ENCODE data around the gene HOMER1. TPM values are rescaled to one million over a fixed set of nuclear protein-coding genes. Genes with fewer than 3 reads are reported as not detected.

HOMER1 gene
- total and polyA plus RNA-seq, 9 of the 15 experiments (the other 6 are each of a cell fraction or from before 2014, with no cell fraction given), result 6.3 to 39.9 (median 9.9) TPM

DNA sequence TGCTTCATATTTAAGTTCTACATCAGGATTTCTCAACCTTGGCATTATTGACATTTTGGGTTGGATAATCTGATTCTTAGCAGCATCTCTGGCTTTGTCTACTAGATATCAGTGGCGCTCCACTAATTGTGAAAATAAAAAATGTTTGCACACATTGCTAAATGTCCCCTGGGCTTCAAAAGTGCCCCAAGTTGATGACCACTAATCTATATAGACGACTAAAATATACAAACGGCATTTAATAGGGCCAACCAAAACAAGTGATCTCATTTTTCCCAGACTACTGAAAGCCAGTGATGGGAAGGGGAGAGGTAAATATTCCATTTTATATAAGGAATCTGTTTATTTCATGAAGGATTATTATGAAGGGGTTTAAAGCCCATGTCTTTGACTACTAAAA lies 118.6 kb downstream of the HOMER1 start (continued):
- TF ChIP-seq ZBTB26 (CRISPR knock-in tag; IDR thresholded peaks at IDR 0.05), result no peak

- Histone ChIP-seq H3K27ac (ENCODE audit: extremely low read depth, low read depth, low read length) (no peak overlapping the region), H3K9ac (ENCODE audit: insufficient read depth in 1 of 2, low read depth in 2 of 2, low read length in 2 of 2) (no peak overlapping the region), H3K4me3 (no peak overlapping the region), H3K4me1 (replicated peaks in 1 of 2; ENCODE audit: control insufficient read depth in 2 of 2, insufficient read depth in 2 of 2, low read length in 2 of 2) (no peaks in the 10 kb centered on the region), H3K9me3 (replicated peaks; ENCODE audit: control insufficient read depth, insufficient read depth, low read depth, low read length) (no peaks in the 10 kb centered on the region), H3K4me2 (ENCODE audit: insufficient read depth, low read length) (no peak overlapping the region), H2AFZ (ENCODE audit: low read depth, low read length) (no peak overlapping the region), H3K9me1 (ENCODE audit: control insufficient read depth, insufficient read depth, low read length) (no peaks in the 10 kb centered on the region), H3K27me3 (ENCODE audit: control insufficient read depth in 2 of 2, insufficient read depth in 2 of 2, low read length in 2 of 2) (no peaks in the 10 kb centered on the region), H3K79me2 (ENCODE audit: control insufficient read depth, insufficient read depth, low read length) (no peaks in the 10 kb centered on the region), H3K36me3 (ENCODE audit: control insufficient read depth, insufficient read depth, low read length) (peaks cover 19% of the 10 kb centered on the region; the same call in 1 of the 3 replicates), H4K20me1 (replicated peaks; ENCODE audit: control insufficient read depth, insufficient read depth, low read length) (no peaks in the 10 kb centered on the region)
- in situ Hi-C loops (cut with MboI), result no loop called here
- 35% methylated on average over 2 of the region's 2 CpGs for WGBS (ENCODE audit: insufficient coverage, low coverage, missing lambda C conversion rate)
- FAIRE-seq (no peak), ATAC-seq (no peak), DNase-seq (ENCODE audit: extremely low read depth in 1 of 4, low spot score in 3 of 4) (no peak)
- intact Hi-C loops (cut with micrococcal nuclease), result no loop called here
- BruUV-seq (replicated peaks), result no TSS peak
- no peak for TF ChIP-seq ZC3H8 (IDR thresholded peaks at IDR 0.05)
- POLR2A ChIA-PET, result interaction anchor here (0.5 to 0.6 kb wide), 2 partner anchors 157 to 473 kb away, joined by 3 to 4 read pairs; partner anchors contain the start of gene JMY
- CTCF ChIA-PET (ENCODE audit: low intra/inter-chr PET ratio), result no interaction called here
Observed at GRCh38 chr5:79392776-79393175, 121.2 kb downstream of the HOMER1 start.

- TF ChIP-seq PCBP2 (IDR thresholded peaks at IDR 0.05; ENCODE audit: low read depth, low read length, poor library complexity, severe bottlenecking) (peak; percentile 68), ZNF75A (CRISPR knock-in tag; IDR thresholded peaks at IDR 0.05) (no peak), KDM1A (IDR thresholded peaks at IDR 0.05) (peak in 1 of 2 experiments; percentile 6; a peak in 1 of 4 replicates), THAP12 (CRISPR knock-in tag; IDR thresholded peaks at IDR 0.05) (no peak)
- TF ChIP-seq, protein P1, sequence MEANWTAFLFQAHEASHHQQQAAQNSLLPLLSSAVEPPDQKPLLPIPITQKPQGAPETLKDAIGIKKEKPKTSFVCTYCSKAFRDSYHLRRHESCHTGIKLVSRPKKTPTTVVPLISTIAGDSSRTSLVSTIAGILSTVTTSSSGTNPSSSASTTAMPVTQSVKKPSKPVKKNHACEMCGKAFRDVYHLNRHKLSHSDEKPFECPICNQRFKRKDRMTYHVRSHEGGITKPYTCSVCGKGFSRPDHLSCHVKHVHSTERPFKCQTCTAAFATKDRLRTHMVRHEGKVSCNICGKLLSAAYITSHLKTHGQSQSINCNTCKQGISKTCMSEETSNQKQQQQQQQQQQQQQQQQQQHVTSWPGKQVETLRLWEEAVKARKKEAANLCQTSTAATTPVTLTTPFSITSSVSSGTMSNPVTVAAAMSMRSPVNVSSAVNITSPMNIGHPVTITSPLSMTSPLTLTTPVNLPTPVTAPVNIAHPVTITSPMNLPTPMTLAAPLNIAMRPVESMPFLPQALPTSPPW (CRISPR knock-in tag; IDR thresholded peaks at IDR 0.05), result no peak
- H2AFZ ChIP-seq (ENCODE audit: low read depth, low read length), result no peak overlapping the region
- CTCF ChIA-PET (ENCODE audit: low intra/inter-chr PET ratio), result no interaction called here
- BruUV-seq (replicated peaks), result no TSS peak
- H3K9me1 ChIP-seq (ENCODE audit: control insufficient read depth, insufficient read depth, low read length), result no peaks in the 10 kb centered on the region
- H3K4me3 ChIP-seq, result no peak overlapping the region
- in situ Hi-C loops (cut with MboI), result no loop called here
- no peaks in the 10 kb centered on the region for H4K20me1 ChIP-seq (replicated peaks; ENCODE audit: control insufficient read depth, insufficient read depth, low read length)
- H3K27ac ChIP-seq (ENCODE audit: extremely low read depth, low read depth, low read length), result no peak overlapping the region
- DNase-seq (ENCODE audit: extremely low read depth in 1 of 4, low spot score in 3 of 4) (no peak), ATAC-seq (no peak), FAIRE-seq (no peak)
- POLR2A ChIA-PET, result no interaction called here
- no peaks in the 10 kb centered on the region for H3K79me2 ChIP-seq (ENCODE audit: control insufficient read depth, insufficient read depth, low read length)
- no peaks in the 10 kb centered on the region for H3K4me1 ChIP-seq (replicated peaks in 1 of 2; ENCODE audit: control insufficient read depth in 2 of 2, insufficient read depth in 2 of 2, low read length in 2 of 2)
- intact Hi-C loops (cut with micrococcal nuclease), result no loop called here
- H3K9ac ChIP-seq (ENCODE audit: insufficient read depth in 1 of 2, low read depth in 2 of 2, low read length in 2 of 2), result no peak overlapping the region
- no peaks in the 10 kb centered on the region for H3K27me3 ChIP-seq (ENCODE audit: control insufficient read depth in 2 of 2, insufficient read depth in 2 of 2, low read length in 2 of 2)
- peaks cover 2% of the 10 kb centered on the region; the same call in 1 of the 2 replicates for H3K9me3 ChIP-seq (replicated peaks; ENCODE audit: control insufficient read depth, insufficient read depth, low read depth, low read length)
- H3K4me2 ChIP-seq (ENCODE audit: insufficient read depth, low read length), result no peak overlapping the region
- WGBS (ENCODE audit: insufficient coverage, low coverage, missing lambda C conversion rate), result 53% methylated on average over 1 of the region's 1 CpG
- 0 out of 3 replicates have a peak, but pooled peaks cover 2% of the 10 kb centered on the region for H3K36me3 ChIP-seq (ENCODE audit: control insufficient read depth, insufficient read depth, low read length)
Observed at GRCh38 chr5:79386679-79387078, 127.3 kb downstream of the HOMER1 start.
